ENCODE results near the gene ENPP6.
"Not testable (repeated sequence)": the region's sequence is repeated elsewhere in the genome, so short reads cannot be mapped to it uniquely, and the experiment has no call there.

Gene ENPP6

DNA sequence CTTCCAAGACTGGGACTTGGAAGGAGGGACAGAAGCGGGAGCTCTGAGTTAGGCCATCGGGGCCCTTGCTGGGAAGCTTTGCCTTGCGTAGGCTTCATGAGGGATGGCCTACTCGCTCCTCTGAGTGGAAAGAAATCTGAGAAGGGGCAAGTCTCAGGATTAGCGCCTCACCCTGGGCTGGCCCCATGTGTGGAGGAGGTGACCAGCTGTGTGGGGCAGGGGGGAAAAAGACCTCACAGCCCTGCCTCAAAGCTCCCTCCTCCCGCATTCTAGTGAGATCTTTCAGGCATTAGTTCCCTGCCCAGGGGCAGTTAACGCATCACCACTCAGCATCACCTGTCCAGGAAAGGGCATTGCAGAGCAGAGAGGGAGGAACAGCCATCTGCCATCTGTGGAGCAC lies 156.1 kb downstream of the ENPP6 start:
- no peak for DNase-seq (ENCODE audit: low read depth, low spot score)

- DNase-seq (ENCODE audit: low read depth, low spot score): no peak
Measured at GRCh38 chr4:184059099-184059498, 158.6 kb downstream of the ENPP6 start.

- DNase-seq (ENCODE audit: low read depth, low spot score): no peak
Measured at GRCh38 chr4:184058026-184058425, 159.6 kb downstream of the ENPP6 start.

DNA sequence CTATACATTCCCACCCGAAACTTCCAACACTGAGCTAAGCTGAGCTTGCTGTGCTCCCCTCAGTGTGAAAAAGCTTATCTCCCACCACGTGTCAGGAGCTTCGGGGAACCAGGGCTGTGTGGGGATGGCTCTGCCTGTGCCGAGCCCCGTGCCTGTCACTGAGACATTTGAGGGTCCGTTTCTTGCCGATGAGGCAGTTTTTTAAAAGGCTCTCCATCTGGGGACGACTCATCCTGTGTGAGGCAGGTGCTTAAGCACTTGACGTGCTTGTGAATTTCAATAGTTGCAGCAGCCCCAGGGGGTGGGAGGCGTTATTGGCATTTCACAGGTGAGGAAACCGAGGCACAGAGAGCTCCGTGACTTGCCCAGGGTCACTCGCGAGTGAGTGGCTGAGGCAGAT lies 160.8 kb downstream of the ENPP6 start:
- DNase-seq (ENCODE audit: low read depth, low spot score): no peak

DNA sequence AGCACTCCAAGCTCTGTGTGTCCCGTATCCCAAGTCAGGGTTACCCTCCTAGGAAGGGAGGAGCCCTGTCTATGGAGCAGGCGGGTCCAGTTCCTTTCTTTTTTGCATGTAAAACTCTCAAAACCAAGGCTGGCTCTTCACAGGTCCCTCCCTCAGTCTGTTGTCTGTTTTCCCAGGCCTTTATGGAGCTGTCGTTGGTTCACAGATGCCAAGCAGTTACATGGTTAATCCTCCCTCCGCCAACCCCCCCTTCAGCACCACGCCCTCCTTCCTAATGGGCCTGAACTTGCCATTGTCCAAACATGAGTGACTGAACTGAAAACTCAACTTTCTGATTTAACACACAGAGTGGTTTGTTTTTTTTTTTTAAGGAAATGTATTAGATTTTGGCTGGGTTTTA lies 164.2 kb downstream of the ENPP6 start:
- no peak for DNase-seq (ENCODE audit: low read depth, low spot score)

- no peak for DNase-seq (ENCODE audit: low read depth, low spot score)
Measured at GRCh38 chr4:184052616-184053015, 165.1 kb downstream of the ENPP6 start.

- DNase-seq (ENCODE audit: low read depth, low spot score): not testable (repeated sequence)
Measured at GRCh38 chr4:184051262-184051661, 166.4 kb downstream of the ENPP6 start.

GRCh38 chr4:184046148-184046547 lies 171.5 kb downstream of the ENPP6 start:
- no peak for DNase-seq (ENCODE audit: low read depth, low spot score)

DNA sequence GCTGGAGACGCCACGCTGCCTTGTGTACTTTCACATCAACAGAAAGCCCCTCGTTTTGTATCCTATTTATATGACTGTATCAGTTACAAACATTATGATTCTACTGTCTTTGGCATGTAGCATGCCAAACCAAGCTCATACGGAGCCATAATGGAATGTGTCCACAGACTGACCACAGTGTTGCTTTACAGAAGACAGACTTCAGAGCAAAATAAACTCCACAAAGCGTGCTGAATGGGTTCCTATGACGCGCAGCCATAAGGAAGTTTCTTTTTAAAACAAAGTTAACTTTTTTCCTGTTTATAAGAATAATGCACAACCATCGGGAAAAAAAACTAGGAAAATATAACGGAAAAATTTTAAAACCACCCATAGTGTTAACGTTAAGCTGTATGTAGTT lies 176.5 kb downstream of the ENPP6 start:
- no peak for DNase-seq (ENCODE audit: low read depth, low spot score)

DNA sequence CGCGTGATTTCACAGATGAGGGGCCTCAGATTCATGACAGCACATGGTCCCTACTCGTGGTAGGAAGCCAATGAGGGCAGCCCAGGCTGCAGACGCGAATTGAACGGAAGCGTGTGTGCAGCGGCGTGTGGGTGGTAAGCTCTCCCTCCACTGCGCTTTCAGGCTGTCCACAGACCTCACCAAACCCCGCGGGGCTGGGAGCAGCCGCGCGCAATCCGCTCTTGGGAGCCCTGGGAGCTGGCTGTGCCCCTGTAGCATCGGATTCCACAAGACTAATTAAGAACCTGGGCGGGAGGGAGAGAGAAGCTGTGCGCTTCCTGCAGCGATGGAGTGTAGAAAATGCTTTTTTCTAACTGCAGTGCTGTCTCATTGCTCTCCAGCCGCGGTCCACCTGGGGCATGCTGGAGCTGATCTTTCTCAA lies 177.7 kb downstream of the ENPP6 start:
- DNase-seq (ENCODE audit: low read depth, low spot score): no peak

All from smooth muscle cell of the brain vasculature (primary cell).